Sigmoid colon (tissue), 4 donors: Measurements from ENCODE around the gene MAP3K21.

Experiments
- POLR2A ChIP-seq, 2 donors: fragments of 450-650 bp; IDR thresholded peaks; one replicate each; pipeline ENCODE4 v1.6.1; 2016; ENCODE audit warnings: antibody characterized with exemption in 2 of 2, mild to moderate bottlenecking in 2 of 2, moderate library complexity in 2 of 2
- POLR2AphosphoS5 ChIP-seq, 4 donors: sonication (generic); formaldehyde crosslinking; IDR thresholded peaks; one replicate each; pipeline ENCODE4 v1.6.1; 2017; ENCODE audit warnings: antibody characterized with exemption in 4 of 4
- TF ChIP-seq, protein P1 (sequence below), 4 experiments: fragments of 450-650 bp in 3 of 4; fragments of 200-600 bp in 1 of 4; IDR thresholded peaks; one replicate each; pipeline ENCODE4 v1.5.1; 2016 to 2019; ENCODE audit warnings: antibody characterized with exemption in 4 of 4, mild to moderate bottlenecking in 3 of 4, moderate library complexity in 2 of 4

GRCh38 chr1:233342086-233342485, 14.6 kb downstream of the MAP3K21 start:
- TF ChIP-seq, protein P1, sequence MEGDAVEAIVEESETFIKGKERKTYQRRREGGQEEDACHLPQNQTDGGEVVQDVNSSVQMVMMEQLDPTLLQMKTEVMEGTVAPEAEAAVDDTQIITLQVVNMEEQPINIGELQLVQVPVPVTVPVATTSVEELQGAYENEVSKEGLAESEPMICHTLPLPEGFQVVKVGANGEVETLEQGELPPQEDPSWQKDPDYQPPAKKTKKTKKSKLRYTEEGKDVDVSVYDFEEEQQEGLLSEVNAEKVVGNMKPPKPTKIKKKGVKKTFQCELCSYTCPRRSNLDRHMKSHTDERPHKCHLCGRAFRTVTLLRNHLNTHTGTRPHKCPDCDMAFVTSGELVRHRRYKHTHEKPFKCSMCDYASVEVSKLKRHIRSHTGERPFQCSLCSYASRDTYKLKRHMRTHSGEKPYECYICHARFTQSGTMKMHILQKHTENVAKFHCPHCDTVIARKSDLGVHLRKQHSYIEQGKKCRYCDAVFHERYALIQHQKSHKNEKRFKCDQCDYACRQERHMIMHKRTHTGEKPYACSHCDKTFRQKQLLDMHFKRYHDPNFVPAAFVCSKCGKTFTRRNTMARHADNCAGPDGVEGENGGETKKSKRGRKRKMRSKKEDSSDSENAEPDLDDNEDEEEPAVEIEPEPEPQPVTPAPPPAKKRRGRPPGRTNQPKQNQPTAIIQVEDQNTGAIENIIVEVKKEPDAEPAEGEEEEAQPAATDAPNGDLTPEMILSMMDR (IDR thresholded peaks at IDR 0.05) = no peak
- TF ChIP-seq POLR2A (IDR thresholded peaks at IDR 0.05) (no peak), POLR2AphosphoS5 (IDR thresholded peaks at IDR 0.05) (no peak)
